ENCODE results near the gene CYP2A6. TPM values are rescaled to one million over a fixed set of nuclear protein-coding genes. Genes with fewer than 3 reads are reported as not detected.
"Not testable (repeated sequence)": the region's sequence is repeated elsewhere in the genome, so short reads cannot be mapped to it uniquely, and the experiment has no call there.

CYP2A6 gene
- total RNA-seq: not detected

- H3K27me3 ChIP-seq: peaks cover 43% of the 10 kb centered on the region
- H3K36me3 ChIP-seq, ATAC-seq, H3K4me1 ChIP-seq, H3K27ac ChIP-seq, H3K4me3 ChIP-seq, H3K9me3 ChIP-seq: not testable (repeated sequence)
- WGBS, 2 donors (ENCODE audit: low coverage in 1 of 2): 79% methylated on average over 2 of the region's 3 CpGs; no CpG with 5 or more reads in 1 of the 2 donors
These were observed at the start of gene CYP2A6 for GRCh38 chr19:40850277-40850676. TSS of gene CYP2A6 (minus strand) at chr19:40850447. CDS start at chr19:40850426, 21 bp downstream.

GRCh38 chr19:40899964-40900363 is 49.7 kb upstream of the CYP2A6 start:
- H3K4me3 ChIP-seq, H3K27ac ChIP-seq, ATAC-seq, H3K9me3 ChIP-seq, H3K4me1 ChIP-seq, H3K36me3 ChIP-seq: not testable (repeated sequence)
- 74 to 85% methylated on average over 4 to 8 of the region's 12 CpGs for WGBS, 2 donors (ENCODE audit: low coverage in 1 of 2)
- H3K27me3 ChIP-seq: peaks cover 19% of the 10 kb centered on the region

- H3K27ac ChIP-seq, ATAC-seq, H3K36me3 ChIP-seq, H3K4me1 ChIP-seq, H3K9me3 ChIP-seq, H3K27me3 ChIP-seq, H3K4me3 ChIP-seq: not testable (repeated sequence)
- 84 to 85% methylated on average over 6 to 8 of the region's 13 CpGs for WGBS, 2 donors (ENCODE audit: low coverage in 1 of 2)
These were observed 46.9 kb upstream of the CYP2A6 start for GRCh38 chr19:40896843-40897789.

- H3K27me3 ChIP-seq: peaks cover 2% of the 10 kb centered on the region
- no peak overlapping the region for H3K27ac ChIP-seq
- WGBS, 2 donors (ENCODE audit: low coverage in 1 of 2): 86 to 88% methylated on average over 1 to 5 of the region's 5 CpGs
- TF ChIP-seq CTCF (IDR thresholded peaks at IDR 0.05) (no peak), POLR2A (IDR thresholded peaks at IDR 0.05) (no peak), EP300 (IDR thresholded peaks at IDR 0.05) (no peak), POLR2AphosphoS5 (IDR thresholded peaks at IDR 0.05) (no peak)
- H3K4me3 ChIP-seq: no peak overlapping the region
- no peak for ATAC-seq
- no peaks in the 10 kb centered on the region for H3K36me3 ChIP-seq
- H3K4me1 ChIP-seq: no peaks in the 10 kb centered on the region
- H3K9me3 ChIP-seq: no peaks in the 10 kb centered on the region
These were observed 46.2 kb upstream of the CYP2A6 start for GRCh38 chr19:40896418-40896796.

- TF ChIP-seq EP300 (IDR thresholded peaks at IDR 0.05) (no peak), POLR2AphosphoS5 (IDR thresholded peaks at IDR 0.05) (no peak), POLR2A (IDR thresholded peaks at IDR 0.05) (no peak), CTCF (IDR thresholded peaks at IDR 0.05) (no peak)
These were observed 42.9 kb upstream of the CYP2A6 start for GRCh38 chr19:40893112-40893511.

GRCh38 chr19:40889366-40889765 is 39.1 kb upstream of the CYP2A6 start:
- no peak for TF ChIP-seq POLR2AphosphoS5 (IDR thresholded peaks at IDR 0.05)
- no peak for TF ChIP-seq POLR2A (IDR thresholded peaks at IDR 0.05)
- no peak for TF ChIP-seq EP300 (IDR thresholded peaks at IDR 0.05)
- no peak for TF ChIP-seq CTCF (IDR thresholded peaks at IDR 0.05)
- Histone ChIP-seq H3K4me1 (no peaks in the 10 kb centered on the region), H3K27me3 (no peaks in the 10 kb centered on the region), H3K36me3 (no peaks in the 10 kb centered on the region), H3K9me3 (no peaks in the 10 kb centered on the region), H3K27ac (no peak overlapping the region), H3K4me3 (no peak overlapping the region)
- WGBS, 2 donors (ENCODE audit: low coverage in 1 of 2): 45 to 60% methylated on average over 2 to 3 of the region's 3 CpGs
- ATAC-seq: no peak

More at GRCh38 chr19:40893112-40893511, 42.9 kb upstream of the CYP2A6 start:
- ATAC-seq: no peak
- Histone ChIP-seq H3K4me3 (no peak overlapping the region), H3K36me3 (no peaks in the 10 kb centered on the region), H3K4me1 (no peaks in the 10 kb centered on the region), H3K27ac (no peak overlapping the region), H3K9me3 (no peaks in the 10 kb centered on the region), H3K27me3 (no peaks in the 10 kb centered on the region)

All from gastroesophageal sphincter (tissue), 4 donors.